Esophagus muscularis mucosa (tissue), 4 donors: Measurements from ENCODE around the gene THSD7A. TPM values are rescaled to one million over a fixed set of nuclear protein-coding genes. Genes with fewer than 3 reads are reported as not detected.

Source experiments
- DNase-seq: peaks from one replicate; pipeline ENCODE4 v3.0.0-alpha.2; 2017; ENCODE audit errors: extremely low spot score
- H3K27ac ChIP-seq, 4 donors: fragments of 200-600 bp; sonication (generic); replicated peaks in 1 of 4; 1 replicate in 3 of 4; 2 replicates in 1 of 4; pipeline ENCODE4 v1.5.1; 2016 to 2019; ENCODE audit warnings: mild to moderate bottlenecking in 1 of 4
- H3K27me3 ChIP-seq, 4 donors: fragments of 200-600 bp; sonication (generic); one replicate each; pipeline versions ENCODE4 v1.5.1 to v1.6.0; 2016 to 2019
- H3K36me3 ChIP-seq, 4 donors: fragments of 200-600 bp; sonication (generic); one replicate each; pipeline ENCODE4 v1.5.1; 2016 to 2019
- H3K4me1 ChIP-seq, 4 donors: fragments of 200-600 bp; sonication (generic); one replicate each; pipeline ENCODE4 v1.5.1; 2016 to 2019
- H3K4me3 ChIP-seq, 4 donors: fragments of 200-600 bp; sonication (generic); 1 replicate in 2 of 4; 2 replicates in 2 of 4; pipeline ENCODE4 v1.5.1; 2016 to 2019; ENCODE audit warnings: mild to moderate bottlenecking in 4 of 4, moderate library complexity in 1 of 4
- H3K9me3 ChIP-seq, 4 donors: fragments of 200-600 bp; sonication (generic); 1 replicate in 3 of 4; 2 replicates in 1 of 4; pipeline ENCODE4 v1.5.1; 2016 to 2019
- EP300 ChIP-seq: sonication (generic); formaldehyde crosslinking; IDR thresholded peaks from one replicate; pipeline ENCODE4 v1.6.1; 2017; ENCODE audit warnings: antibody characterized with exemption
- POLR2A ChIP-seq: fragments of 450-650 bp; IDR thresholded peaks from one replicate; pipeline ENCODE4 v1.6.1; 2017; ENCODE audit warnings: antibody characterized with exemption, moderate library complexity, mild to moderate bottlenecking, low read depth
- POLR2AphosphoS5 ChIP-seq, 2 donors: sonication (generic); formaldehyde crosslinking; IDR thresholded peaks; one replicate each; pipeline ENCODE4 v1.6.1; 2017; ENCODE audit warnings: antibody characterized with exemption in 2 of 2
- WGBS: methylation state at CpG from one replicate; pipeline ENCODE4 v1.1.5; 2018; 5-methylcytosine and 5-hydroxymethylcytosine counted together
- intact Hi-C: fragments of 100-400 bp; cut with DNase I; formaldehyde crosslinking; loops from one replicate; pipeline ENCODE4 v1.15.1; 2023
- total RNA-seq, 4 donors: library from RNA; depleted of rRNA; stranded (reverse); fragments of >200 nt; gene quantifications; one replicate each; pipeline versions ENCODE4 v1.1.0 to v1.2.1, GENCODE V29; 2016
- TF ChIP-seq, protein P1 (sequence below), 3 experiments: fragments of 200-600 bp in 2 of 3; fragments of 450-650 bp in 1 of 3; sonication (generic) in 2 of 3; IDR thresholded peaks; one replicate each; pipeline ENCODE4 v1.5.1; 2017 to 2019; ENCODE audit warnings: antibody characterized with exemption in 3 of 3, mild to moderate bottlenecking in 2 of 3, moderate library complexity in 1 of 3

THSD7A gene
- total RNA-seq, 4 donors from 2014 or later, result 1.2 to 3.8 (median 2.8) TPM

DNA sequence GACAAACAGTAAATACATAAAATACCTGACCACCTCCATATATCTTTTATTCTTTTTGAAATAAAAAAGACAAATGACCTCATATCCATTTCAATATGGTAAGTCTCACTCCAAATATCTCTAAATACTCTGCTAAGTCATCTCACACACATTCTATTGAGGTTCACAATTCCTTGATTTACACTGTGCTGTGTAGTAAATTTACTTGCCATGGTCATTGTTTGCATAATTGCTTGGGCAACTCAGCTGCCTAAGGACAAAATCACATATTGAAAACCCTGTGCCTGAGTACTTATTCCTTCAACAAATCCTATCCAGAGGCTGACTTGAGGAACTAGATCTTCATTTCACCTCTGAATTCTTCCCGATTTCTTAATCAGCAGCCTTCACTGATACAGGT, 176.4 kb downstream of the THSD7A start:
- Histone ChIP-seq H3K9me3 (no peaks in the 10 kb centered on the region), H3K27ac (no peak overlapping the region), H3K27me3 (no peaks in the 10 kb centered on the region), H3K4me3 (no peak overlapping the region), H3K4me1 (no peaks in the 10 kb centered on the region), H3K36me3 (no peaks in the 10 kb centered on the region)
- no peak for DNase-seq
- WGBS, result 83% methylated on average over 1 of the region's 1 CpG
- intact Hi-C loops, result no loop called here
- TF ChIP-seq POLR2A, result no peak
- no peak for TF ChIP-seq EP300
- TF ChIP-seq, protein P1, sequence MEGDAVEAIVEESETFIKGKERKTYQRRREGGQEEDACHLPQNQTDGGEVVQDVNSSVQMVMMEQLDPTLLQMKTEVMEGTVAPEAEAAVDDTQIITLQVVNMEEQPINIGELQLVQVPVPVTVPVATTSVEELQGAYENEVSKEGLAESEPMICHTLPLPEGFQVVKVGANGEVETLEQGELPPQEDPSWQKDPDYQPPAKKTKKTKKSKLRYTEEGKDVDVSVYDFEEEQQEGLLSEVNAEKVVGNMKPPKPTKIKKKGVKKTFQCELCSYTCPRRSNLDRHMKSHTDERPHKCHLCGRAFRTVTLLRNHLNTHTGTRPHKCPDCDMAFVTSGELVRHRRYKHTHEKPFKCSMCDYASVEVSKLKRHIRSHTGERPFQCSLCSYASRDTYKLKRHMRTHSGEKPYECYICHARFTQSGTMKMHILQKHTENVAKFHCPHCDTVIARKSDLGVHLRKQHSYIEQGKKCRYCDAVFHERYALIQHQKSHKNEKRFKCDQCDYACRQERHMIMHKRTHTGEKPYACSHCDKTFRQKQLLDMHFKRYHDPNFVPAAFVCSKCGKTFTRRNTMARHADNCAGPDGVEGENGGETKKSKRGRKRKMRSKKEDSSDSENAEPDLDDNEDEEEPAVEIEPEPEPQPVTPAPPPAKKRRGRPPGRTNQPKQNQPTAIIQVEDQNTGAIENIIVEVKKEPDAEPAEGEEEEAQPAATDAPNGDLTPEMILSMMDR (IDR thresholded peaks at IDR 0.05), result no peak
- no peak for TF ChIP-seq POLR2AphosphoS5 (IDR thresholded peaks at IDR 0.05)

GRCh38 chr7:11655163-11655562, 176.8 kb downstream of the THSD7A start:
- Histone ChIP-seq H3K27ac (no peak overlapping the region), H3K9me3 (no peaks in the 10 kb centered on the region), H3K27me3 (no peaks in the 10 kb centered on the region), H3K4me1 (no peaks in the 10 kb centered on the region), H3K4me3 (no peak overlapping the region), H3K36me3 (no peaks in the 10 kb centered on the region)
- intact Hi-C loops, result no loop called here
- TF ChIP-seq POLR2A (no peak), POLR2AphosphoS5 (IDR thresholded peaks at IDR 0.05) (no peak), EP300 (no peak)
- TF ChIP-seq, protein P1 (IDR thresholded peaks at IDR 0.05), result no peak
- no peak for DNase-seq

DNA sequence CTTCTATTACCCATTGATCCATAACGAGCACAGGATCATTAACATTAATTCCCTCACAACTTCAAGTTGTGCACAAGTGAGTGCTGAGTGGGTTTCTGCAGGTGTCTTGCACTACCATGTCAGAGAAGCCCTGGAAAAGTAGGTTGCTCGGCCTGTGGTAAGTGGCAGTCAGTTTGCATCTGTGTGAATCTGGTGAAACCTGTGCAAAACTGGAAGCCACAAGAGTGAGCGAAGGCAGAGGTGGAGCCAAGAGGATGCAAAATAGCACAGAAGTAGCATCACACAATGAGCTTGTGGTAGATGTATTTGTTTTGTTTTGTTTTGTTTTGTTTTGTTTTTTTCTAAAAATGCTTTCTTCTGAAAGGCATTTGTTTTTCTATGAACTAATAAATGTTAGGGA, 181.5 kb downstream of the THSD7A start:
- Histone ChIP-seq H3K27ac (no peak overlapping the region), H3K27me3 (no peaks in the 10 kb centered on the region), H3K36me3 (no peaks in the 10 kb centered on the region), H3K9me3 (no peaks in the 10 kb centered on the region), H3K4me3 (no peak overlapping the region), H3K4me1 (no peaks in the 10 kb centered on the region)
- WGBS, result 85% methylated on average over 3 of the region's 3 CpGs
- DNase-seq, result no peak
- intact Hi-C loops, result no loop called here
- no peak for TF ChIP-seq EP300
- no peak for TF ChIP-seq POLR2AphosphoS5 (IDR thresholded peaks at IDR 0.05)
- TF ChIP-seq POLR2A, result no peak
- TF ChIP-seq, protein P1 (IDR thresholded peaks at IDR 0.05), result no peak

- no peaks in the 10 kb centered on the region for H3K9me3 ChIP-seq
- DNase-seq, result no peak
- no peaks in the 10 kb centered on the region for H3K36me3 ChIP-seq
- 69% methylated on average over 2 of the region's 2 CpGs for WGBS
- TF ChIP-seq, protein P1 (IDR thresholded peaks at IDR 0.05), result no peak
- no peak for TF ChIP-seq EP300
- no peak for TF ChIP-seq POLR2A
- no peak for TF ChIP-seq POLR2AphosphoS5 (IDR thresholded peaks at IDR 0.05)
- H3K4me1 ChIP-seq, result no peaks in the 10 kb centered on the region
- no peak overlapping the region for H3K27ac ChIP-seq
- no peak overlapping the region for H3K4me3 ChIP-seq
- intact Hi-C loops, result no loop called here
- H3K27me3 ChIP-seq, result no peaks in the 10 kb centered on the region
These were observed 182.0 kb downstream of the THSD7A start for GRCh38 chr7:11650030-11650429.

- H3K4me3 ChIP-seq, result no peak overlapping the region
- no peaks in the 10 kb centered on the region for H3K27me3 ChIP-seq
- no peak overlapping the region for H3K27ac ChIP-seq
- no peaks in the 10 kb centered on the region for H3K4me1 ChIP-seq
- TF ChIP-seq, protein P1 (IDR thresholded peaks at IDR 0.05), result no peak
- no peak for TF ChIP-seq POLR2A
- TF ChIP-seq POLR2AphosphoS5 (IDR thresholded peaks at IDR 0.05), result no peak
- TF ChIP-seq EP300, result no peak
- no peak for DNase-seq
- no peaks in the 10 kb centered on the region for H3K9me3 ChIP-seq
- H3K36me3 ChIP-seq, result no peaks in the 10 kb centered on the region
- intact Hi-C loops, result no loop called here
These were observed 183.0 kb downstream of the THSD7A start for GRCh38 chr7:11648980-11649379.
